Stimulated activated naive B cell treated with anti-CD40 and anti-IgM and Interleukin-4, amounts not matched to agents 10 μg/mL and 1 μg/mL and 100 μg/mL, for 72 hours (primary cell): Measurements from ENCODE around the gene C17orf107.

Experiments
- ATAC-seq, 2 donors: fragments of 150-1000 bp; cut with Tn5 transposase; replicated peaks; 2 replicates each; pipeline ENCODE4 v1.10.0; 2021; ENCODE audit warnings: moderate library complexity in 1 of 2
- DNase-seq: peaks from one replicate; pipeline ENCODE4 v3.0.0; 2021
- H3K27ac Mint-ChIP-seq: one replicate; pipeline ENCODE4 v1.8.0; 2022; ENCODE audit warnings: mild to moderate bottlenecking, mixed read lengths
- H3K27me3 Mint-ChIP-seq, 2 donors: one replicate each; pipeline ENCODE4 v1.8.0; 2022; ENCODE audit warnings: mixed read lengths in 2 of 2
- H3K36me3 Mint-ChIP-seq, 2 donors: one replicate each; pipeline ENCODE4 v1.8.0; 2022; ENCODE audit warnings: mixed read lengths in 2 of 2, mild to moderate bottlenecking in 1 of 2
- H3K4me1 Mint-ChIP-seq, 2 donors: one replicate each; pipeline ENCODE4 v1.8.0; 2022; ENCODE audit warnings: mixed read lengths in 2 of 2, mild to moderate bottlenecking in 1 of 2
- H3K4me3 Mint-ChIP-seq, 2 donors: one replicate each; pipeline ENCODE4 v1.8.0; 2022; ENCODE audit warnings: mild to moderate bottlenecking in 2 of 2, mixed read lengths in 2 of 2, moderate library complexity in 1 of 2
- H3K9me3 Mint-ChIP-seq, 2 donors: one replicate each; pipeline ENCODE4 v1.8.0; 2022; ENCODE audit warnings: mixed read lengths in 2 of 2, mild to moderate bottlenecking in 1 of 2

C17orf107 gene

GRCh38 chr17:4939796-4940554, 40.6 kb downstream of the C17orf107 start, which contains the start of the genes RNF167 and SLC25A11:
TSS of gene RNF167 (plus strand) at chr17:4940268. CDS start at chr17:4940910, 642 bp downstream.
TSS of gene SLC25A11 (minus strand) at chr17:4940046. CDS start at chr17:4939910, 136 bp downstream.
- peak; percentile 84 to 87 for ATAC-seq
- Mint-ChIP-seq H3K4me3 (peak within 1 kb of the TSS; percentile 81 to 82), H3K36me3 (peaks cover 52 to 70% of the 10 kb centered on the region in 2 donors), H3K4me1 (peaks cover 46 to 68% of the 10 kb centered on the region in 2 donors), H3K27ac (peak within 1 kb of the TSS; percentile 97), H3K9me3 (no peaks in the 10 kb centered on the region), H3K27me3 (no peaks in the 10 kb centered on the region)
- DNase-seq, result peak; percentile 98

- Mint-ChIP-seq H3K9me3 (no peaks in the 10 kb centered on the region), H3K27me3 (no peaks in the 10 kb centered on the region), H3K4me1 (peaks cover 54 to 75% of the 10 kb centered on the region in 2 donors), H3K4me3 (peak overlapping the region; percentile 81 to 82), H3K36me3 (peaks cover 58 to 76% of the 10 kb centered on the region in 2 donors), H3K27ac (peak overlapping the region; percentile 97)
- DNase-seq (no peak), ATAC-seq (no peak)
These were observed 41.4 kb downstream of the C17orf107 start for GRCh38 chr17:4940555-4941318.

- DNase-seq (no peak), ATAC-seq (no peak)
- Mint-ChIP-seq H3K27ac (peak overlapping the region; percentile 97), H3K36me3 (peaks cover 55 to 74% of the 10 kb centered on the region in 2 donors), H3K4me3 (peak overlapping the region; percentile 81 to 82), H3K4me1 (peaks cover 54 to 81% of the 10 kb centered on the region in 2 donors), H3K9me3 (no peaks in the 10 kb centered on the region), H3K27me3 (no peaks in the 10 kb centered on the region)
These were observed 41.9 kb downstream of the C17orf107 start for GRCh38 chr17:4941319-4941610.

- peak overlapping the region; percentile 85 for H3K27ac Mint-ChIP-seq
- H3K4me1 Mint-ChIP-seq, result peaks cover 53 to 78% of the 10 kb centered on the region in 2 donors
- H3K4me3 Mint-ChIP-seq, result peak overlapping the region; percentile 82 to 86
- DNase-seq (no peak), ATAC-seq (no peak)
- peaks cover 58 to 75% of the 10 kb centered on the region in 2 donors for H3K36me3 Mint-ChIP-seq
- no peaks in the 10 kb centered on the region for H3K9me3 Mint-ChIP-seq
- no peaks in the 10 kb centered on the region for H3K27me3 Mint-ChIP-seq
These were observed 43.6 kb downstream of the C17orf107 start for GRCh38 chr17:4942760-4943508.

GRCh38 chr17:4944163-4944553, 44.8 kb downstream of the C17orf107 start:
- DNase-seq, result no peak
- H3K4me1 Mint-ChIP-seq, result peaks cover 46 to 66% of the 10 kb centered on the region in 2 donors
- no peaks in the 10 kb centered on the region for H3K9me3 Mint-ChIP-seq
- H3K4me3 Mint-ChIP-seq, result peak overlapping the region; percentile 86 to 91
- no peaks in the 10 kb centered on the region for H3K27me3 Mint-ChIP-seq
- peak overlapping the region; percentile 95 for H3K27ac Mint-ChIP-seq
- peaks cover 58 to 68% of the 10 kb centered on the region in 2 donors for H3K36me3 Mint-ChIP-seq
- no peak for ATAC-seq

GRCh38 chr17:4944554-4945175, 45.3 kb downstream of the C17orf107 start:
- DNase-seq, result no peak
- peak overlapping the region; percentile 95 for H3K27ac Mint-ChIP-seq
- peaks cover 46 to 65% of the 10 kb centered on the region in 2 donors for H3K4me1 Mint-ChIP-seq
- H3K27me3 Mint-ChIP-seq, result no peaks in the 10 kb centered on the region
- H3K36me3 Mint-ChIP-seq, result peaks cover 58 to 68% of the 10 kb centered on the region in 2 donors
- ATAC-seq, result no peak
- peak overlapping the region; percentile 86 to 91 for H3K4me3 Mint-ChIP-seq
- no peaks in the 10 kb centered on the region for H3K9me3 Mint-ChIP-seq

- DNase-seq (peak; percentile 81), ATAC-seq (peak; percentile 46 to 49)
- no peaks in the 10 kb centered on the region for H3K9me3 Mint-ChIP-seq
- H3K27ac Mint-ChIP-seq, result peak overlapping the region; percentile 95
- H3K27me3 Mint-ChIP-seq, result no peaks in the 10 kb centered on the region
- peak overlapping the region; percentile 86 to 91 for H3K4me3 Mint-ChIP-seq
- H3K36me3 Mint-ChIP-seq, result peaks cover 57 to 68% of the 10 kb centered on the region in 2 donors
- peaks cover 47 to 68% of the 10 kb centered on the region in 2 donors for H3K4me1 Mint-ChIP-seq
These were observed 46.0 kb downstream of the C17orf107 start for GRCh38 chr17:4945176-4945943.

GRCh38 chr17:4945944-4946280, 46.6 kb downstream of the C17orf107 start:
- no peak for DNase-seq
- Mint-ChIP-seq H3K36me3 (peaks cover 52 to 68% of the 10 kb centered on the region in 2 donors), H3K4me3 (peak overlapping the region; percentile 86 to 91), H3K4me1 (peaks cover 52 to 70% of the 10 kb centered on the region in 2 donors), H3K27ac (peak overlapping the region; percentile 95), H3K27me3 (no peaks in the 10 kb centered on the region), H3K9me3 (no peaks in the 10 kb centered on the region)
- ATAC-seq, result no peak

- peaks cover 52 to 70% of the 10 kb centered on the region in 2 donors for H3K4me1 Mint-ChIP-seq
- peak overlapping the region; percentile 95 for H3K27ac Mint-ChIP-seq
- H3K4me3 Mint-ChIP-seq, result peak overlapping the region; percentile 86 to 91
- H3K9me3 Mint-ChIP-seq, result no peaks in the 10 kb centered on the region
- ATAC-seq (peak in 1 of 2 donors; percentile 5), DNase-seq (no peak)
- H3K36me3 Mint-ChIP-seq, result peaks cover 47 to 66% of the 10 kb centered on the region in 2 donors
- no peaks in the 10 kb centered on the region for H3K27me3 Mint-ChIP-seq
These were observed 47.1 kb downstream of the C17orf107 start for GRCh38 chr17:4946312-4946976.

GRCh38 chr17:4947010-4947410, 47.7 kb downstream of the C17orf107 start:
- Mint-ChIP-seq H3K4me1 (peaks cover 52 to 70% of the 10 kb centered on the region in 2 donors), H3K27me3 (no peaks in the 10 kb centered on the region), H3K4me3 (peak overlapping the region; percentile 86 to 91), H3K9me3 (no peaks in the 10 kb centered on the region), H3K27ac (peak overlapping the region; percentile 95), H3K36me3 (peaks cover 42 to 60% of the 10 kb centered on the region in 2 donors)
- no peak for DNase-seq
- no peak for ATAC-seq

- peak; percentile 9 to 15 for ATAC-seq
- H3K27ac Mint-ChIP-seq, result peak overlapping the region; percentile 95
- peaks cover 47 to 65% of the 10 kb centered on the region in 2 donors for H3K4me1 Mint-ChIP-seq
- no peaks in the 10 kb centered on the region for H3K27me3 Mint-ChIP-seq
- peak; percentile 50 for DNase-seq
- peak overlapping the region; percentile 86 to 91 for H3K4me3 Mint-ChIP-seq
- H3K9me3 Mint-ChIP-seq, result no peaks in the 10 kb centered on the region
- peaks cover 41 to 55% of the 10 kb centered on the region in 2 donors for H3K36me3 Mint-ChIP-seq
These were observed 48.3 kb downstream of the C17orf107 start for GRCh38 chr17:4947411-4948165.
